ENCODE results near the gene ADGRF3. TPM values are rescaled to one million over a fixed set of nuclear protein-coding genes. Genes with fewer than 3 reads are reported as not detected.

Gene ADGRF3
- total RNA-seq, 1 experiment from 2014 or later: 0.48 TPM

- peak; percentile 48 to 65 for DNase-seq
- Histone ChIP-seq H3K27me3 (ENCODE audit: insufficient read depth, low read depth) (no peaks in the 10 kb centered on the region), H2AFZ (peak overlapping the region; percentile 83; the same call in 1 of the 2 replicates), H3K4me3 (peak overlapping the region; percentile 85), H3K79me2 (ENCODE audit: low read depth) (peaks cover 59% of the 10 kb centered on the region), H3K27ac (peak overlapping the region; percentile 84), H3K9me3 (ENCODE audit: insufficient read depth, low read depth) (no peaks in the 10 kb centered on the region), H3K9me2 (ENCODE audit: insufficient read depth) (no peaks in the 10 kb centered on the region), H3K4me2 (peak overlapping the region; percentile 86), H3F3A (ENCODE audit: insufficient read depth, low read depth) (peaks cover 20% of the 10 kb centered on the region; the same call in 1 of the 2 replicates), H4K20me1 (ENCODE audit: insufficient read depth) (no peaks in the 10 kb centered on the region; the same call in 1 of the 2 replicates), H3K4me1 (replicated peaks; ENCODE audit: insufficient read depth) (peaks cover 42% of the 10 kb centered on the region), H3K36me3 (ENCODE audit: low read depth) (no peaks in the 10 kb centered on the region)
- ChIA-PET POLR2A (ENCODE audit: unreplicated experiment) (no interaction called here), CTCF (interaction anchor here (0.5 to 0.8 kb wide), 2 partner anchors 42 to 92 kb away, joined by 3 read pairs; no protein-coding TSS in a partner anchor)
- BruUV-seq (replicated peaks): no TSS peak
- intact Hi-C loops (cut with micrococcal nuclease; ENCODE audit: unreplicated experiment): loop anchor here (10.0 kb wide), 1 partner anchor 120 kb away; no protein-coding TSS in a partner anchor
- no peak for TF ChIP-seq EZH2 (IDR thresholded peaks at IDR 0.05; ENCODE audit: low read depth)
- TF ChIP-seq, protein P1, sequence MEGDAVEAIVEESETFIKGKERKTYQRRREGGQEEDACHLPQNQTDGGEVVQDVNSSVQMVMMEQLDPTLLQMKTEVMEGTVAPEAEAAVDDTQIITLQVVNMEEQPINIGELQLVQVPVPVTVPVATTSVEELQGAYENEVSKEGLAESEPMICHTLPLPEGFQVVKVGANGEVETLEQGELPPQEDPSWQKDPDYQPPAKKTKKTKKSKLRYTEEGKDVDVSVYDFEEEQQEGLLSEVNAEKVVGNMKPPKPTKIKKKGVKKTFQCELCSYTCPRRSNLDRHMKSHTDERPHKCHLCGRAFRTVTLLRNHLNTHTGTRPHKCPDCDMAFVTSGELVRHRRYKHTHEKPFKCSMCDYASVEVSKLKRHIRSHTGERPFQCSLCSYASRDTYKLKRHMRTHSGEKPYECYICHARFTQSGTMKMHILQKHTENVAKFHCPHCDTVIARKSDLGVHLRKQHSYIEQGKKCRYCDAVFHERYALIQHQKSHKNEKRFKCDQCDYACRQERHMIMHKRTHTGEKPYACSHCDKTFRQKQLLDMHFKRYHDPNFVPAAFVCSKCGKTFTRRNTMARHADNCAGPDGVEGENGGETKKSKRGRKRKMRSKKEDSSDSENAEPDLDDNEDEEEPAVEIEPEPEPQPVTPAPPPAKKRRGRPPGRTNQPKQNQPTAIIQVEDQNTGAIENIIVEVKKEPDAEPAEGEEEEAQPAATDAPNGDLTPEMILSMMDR (conservative IDR thresholded peaks at IDR 0.05): no peak
Observed at GRCh38 chr2:26344581-26345282, 1.9 kb downstream of the ADGRF3 start.

- BruUV-seq (replicated peaks): no TSS peak
- Histone ChIP-seq H3K9me2 (ENCODE audit: insufficient read depth) (no peaks in the 10 kb centered on the region), H3K9me3 (ENCODE audit: insufficient read depth, low read depth) (no peaks in the 10 kb centered on the region), H3K79me2 (ENCODE audit: low read depth) (peaks cover 21% of the 10 kb centered on the region), H2AFZ (no peak overlapping the region), H3K27ac (no peak overlapping the region), H3K4me1 (replicated peaks; ENCODE audit: insufficient read depth) (peaks cover 25% of the 10 kb centered on the region), H3K36me3 (ENCODE audit: low read depth) (no peaks in the 10 kb centered on the region), H3F3A (ENCODE audit: insufficient read depth, low read depth) (peaks cover 20% of the 10 kb centered on the region; the same call in 1 of the 2 replicates), H3K27me3 (ENCODE audit: insufficient read depth, low read depth) (no peaks in the 10 kb centered on the region), H3K4me2 (no peak overlapping the region), H3K4me3 (no peak overlapping the region), H4K20me1 (ENCODE audit: insufficient read depth) (no peaks in the 10 kb centered on the region)
- peak in 1 of 2 experiments; percentile 81 for DNase-seq
- ChIA-PET POLR2A (ENCODE audit: unreplicated experiment) (no interaction called here), CTCF (no interaction called here)
- TF ChIP-seq, protein P1 (conservative IDR thresholded peaks at IDR 0.05): no peak
- no peak for TF ChIP-seq EZH2 (IDR thresholded peaks at IDR 0.05; ENCODE audit: low read depth)
- intact Hi-C loops (cut with micrococcal nuclease; ENCODE audit: unreplicated experiment): loop anchor here (10.0 kb wide), 1 partner anchor 124 kb away; no protein-coding TSS in a partner anchor
Observed at GRCh38 chr2:26340831-26341230, 5.8 kb downstream of the ADGRF3 start.

DNA sequence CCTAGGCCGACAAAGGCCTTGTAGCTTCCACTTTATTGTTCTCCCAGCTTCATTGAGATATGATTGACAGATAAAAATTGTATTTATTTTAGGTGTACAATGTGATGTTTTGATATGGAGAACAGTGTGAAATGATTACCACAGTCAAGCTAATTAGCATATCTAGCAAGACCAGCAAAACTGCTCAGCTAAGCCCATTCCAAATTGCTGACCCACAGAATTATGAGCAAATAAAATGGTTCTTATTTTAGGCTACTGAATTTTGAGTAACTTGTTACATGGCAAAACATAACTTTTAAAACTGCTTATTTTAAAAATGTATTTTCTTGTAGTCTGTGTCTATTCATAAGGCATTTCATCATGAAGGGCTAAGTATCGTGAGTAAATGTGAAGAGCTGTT, 9.3 kb downstream of the ADGRF3 start:
- no peak for DNase-seq
- no TSS peak for BruUV-seq (replicated peaks)
- ChIA-PET CTCF (no interaction called here), POLR2A (ENCODE audit: unreplicated experiment) (interaction anchor here (0.6 kb wide), 1 partner anchor 656 kb away, joined by 4 read pairs; no protein-coding TSS in a partner anchor)
- Histone ChIP-seq H3K36me3 (ENCODE audit: low read depth) (no peaks in the 10 kb centered on the region), H3K9me3 (ENCODE audit: insufficient read depth, low read depth) (no peaks in the 10 kb centered on the region), H3K79me2 (ENCODE audit: low read depth) (no peaks in the 10 kb centered on the region), H2AFZ (no peak overlapping the region), H3K4me2 (no peak overlapping the region), H3F3A (ENCODE audit: insufficient read depth, low read depth) (no peaks in the 10 kb centered on the region), H3K9me2 (ENCODE audit: insufficient read depth) (no peaks in the 10 kb centered on the region), H3K27me3 (ENCODE audit: insufficient read depth, low read depth) (no peaks in the 10 kb centered on the region), H3K4me3 (no peak overlapping the region), H3K4me1 (replicated peaks; ENCODE audit: insufficient read depth) (peaks cover 3% of the 10 kb centered on the region; the same call in 1 of the 2 replicates), H3K27ac (no peak overlapping the region), H4K20me1 (ENCODE audit: insufficient read depth) (no peaks in the 10 kb centered on the region)
- no peak for TF ChIP-seq EZH2 (IDR thresholded peaks at IDR 0.05; ENCODE audit: low read depth)
- TF ChIP-seq, protein P1 (conservative IDR thresholded peaks at IDR 0.05): no peak
- intact Hi-C loops (cut with micrococcal nuclease; ENCODE audit: unreplicated experiment): loop anchor here (10.0 kb wide), 1 partner anchor 482 kb away; no protein-coding TSS in a partner anchor
